Measurements from ENCODE around the gene INTS2.

GRCh38 chr17:61862975-61863800 is 64.6 kb downstream of the INTS2 start, which contains the start of gene BRIP1:
- TF ChIP-seq POLR2AphosphoS5 (IDR thresholded peaks at IDR 0.05; ENCODE audit: borderline replicate concordance, low read depth, low read length) (peak; percentile 84), EZH2 (IDR thresholded peaks at IDR 0.05) (no peak)
